GM12873 (cell line): ENCODE results near the gene RAB1B.

Experiments
- CTCF ChIP-seq: IDR thresholded peaks from 2 replicates; pipeline ENCODE4 v1.5.1; 2012; ENCODE audit warnings: low read depth, mild to moderate bottlenecking, moderate library complexity, low read length, control low read depth; ENCODE audit not compliant: insufficient read depth; ENCODE audit errors: missing control alignments

RAB1B gene

DNA sequence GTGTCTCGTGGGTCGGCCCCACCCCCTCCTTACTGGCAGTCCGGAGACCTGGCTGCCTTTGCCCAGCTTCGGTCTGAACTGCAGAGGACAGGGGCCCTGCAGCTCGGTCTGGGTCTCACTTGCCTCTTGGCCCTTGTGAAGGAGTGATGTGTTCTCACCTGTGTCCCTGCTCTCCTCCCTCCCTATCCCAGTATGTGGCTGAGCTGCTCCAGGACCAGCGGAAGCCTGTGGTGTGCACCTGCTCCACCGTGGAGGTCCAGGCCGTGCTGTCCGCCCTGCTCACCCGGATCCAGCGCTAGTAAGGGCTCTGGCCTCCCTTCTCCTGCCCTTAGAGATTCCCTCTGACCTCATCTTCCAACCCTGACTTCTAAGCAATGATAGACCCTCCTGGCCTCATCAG, 35.7 kb upstream of the RAB1B start:
- no peak for TF ChIP-seq CTCF

DNA sequence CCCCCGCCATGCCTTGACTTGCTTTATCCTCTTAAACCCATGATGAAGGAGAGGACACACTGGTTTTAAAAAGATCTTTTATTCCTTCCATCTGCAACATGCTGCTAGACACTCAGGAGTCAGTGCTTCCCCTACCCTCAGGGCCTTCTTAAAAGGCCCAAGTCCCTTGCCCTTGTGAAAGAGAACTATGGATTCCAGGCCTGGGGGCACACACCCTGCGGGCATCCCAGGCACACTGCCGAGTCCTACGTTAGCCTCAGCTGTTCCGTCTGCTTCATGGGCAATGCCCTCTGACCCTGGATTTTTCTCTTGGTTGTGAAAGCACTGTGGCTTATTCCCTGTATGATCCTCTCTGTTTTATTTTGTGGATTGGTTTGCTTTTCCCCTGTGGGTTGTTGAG, 35.1 kb upstream of the RAB1B start:
- TF ChIP-seq CTCF = no peak

DNA sequence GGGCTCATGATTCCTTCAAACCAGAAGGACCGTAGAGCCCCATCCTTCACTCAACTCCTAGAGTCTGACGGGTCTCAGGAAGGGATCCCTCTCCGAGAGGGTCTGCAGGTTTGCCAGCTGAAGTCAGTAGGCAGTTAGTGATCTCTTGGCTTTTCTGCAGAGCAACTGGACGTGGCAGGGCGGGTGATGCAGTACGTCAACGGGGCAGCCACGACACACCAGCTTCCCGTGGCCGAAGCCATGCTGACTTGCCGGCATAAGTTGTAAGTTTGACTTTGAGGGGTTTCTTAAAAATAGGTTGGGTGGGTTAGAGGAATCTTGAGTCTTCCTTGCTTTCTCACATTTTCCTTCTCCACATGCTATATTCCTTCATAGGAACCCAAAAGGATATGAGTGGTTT, 33.3 kb upstream of the RAB1B start:
- no peak for TF ChIP-seq CTCF

DNA sequence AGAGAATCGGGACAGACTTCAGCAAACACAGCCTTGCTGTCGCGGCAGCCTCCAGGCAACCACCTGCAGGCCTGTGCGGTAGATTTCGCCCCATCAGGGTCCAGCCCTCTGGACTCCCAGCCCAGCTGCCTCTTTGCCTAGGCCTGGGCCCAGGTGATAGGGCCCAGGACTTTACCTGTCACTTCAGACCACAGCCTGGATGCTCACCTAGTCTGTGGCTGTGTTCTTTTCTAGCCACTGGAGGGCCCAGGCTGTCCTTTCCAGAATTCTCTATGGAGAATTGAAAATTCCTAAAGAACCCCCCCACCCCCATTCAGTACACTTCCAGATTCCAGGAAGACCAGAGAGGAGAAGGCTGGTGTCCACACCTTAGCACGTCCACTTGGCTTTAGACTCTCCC, 30.6 kb upstream of the RAB1B start:
- TF ChIP-seq CTCF = no peak

DNA sequence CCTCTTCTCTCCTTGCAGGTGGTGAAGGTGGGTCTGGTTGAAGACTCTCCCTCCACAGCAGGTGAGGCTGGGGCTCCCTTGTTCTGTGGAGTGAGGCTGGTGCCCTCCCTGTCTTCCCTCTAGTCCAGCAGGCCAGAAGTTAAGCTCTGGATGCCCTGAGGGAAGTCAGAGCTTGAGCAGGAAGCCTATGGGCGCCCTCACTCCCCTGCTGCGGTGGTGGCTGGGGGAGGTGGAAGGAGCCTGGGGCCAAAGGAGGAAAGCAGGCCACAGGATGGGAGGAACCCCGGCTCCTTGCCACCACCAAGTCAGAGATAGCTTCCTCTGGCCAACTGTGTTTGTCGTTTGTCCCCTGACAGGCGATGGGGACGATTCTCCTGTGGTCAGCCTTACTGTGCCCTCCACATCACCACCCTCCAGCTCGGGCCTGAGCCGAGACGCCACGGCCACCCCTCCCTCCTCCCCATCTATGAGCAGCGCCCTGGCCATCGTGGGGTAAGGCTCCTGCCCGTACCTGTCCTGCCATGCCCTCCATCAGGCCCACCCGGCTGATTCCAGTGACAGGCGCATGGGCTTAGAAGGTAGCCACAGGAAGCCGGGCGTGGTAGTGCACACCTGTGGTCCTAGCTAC, 29.5 kb upstream of the RAB1B start:
- no peak for TF ChIP-seq CTCF

DNA sequence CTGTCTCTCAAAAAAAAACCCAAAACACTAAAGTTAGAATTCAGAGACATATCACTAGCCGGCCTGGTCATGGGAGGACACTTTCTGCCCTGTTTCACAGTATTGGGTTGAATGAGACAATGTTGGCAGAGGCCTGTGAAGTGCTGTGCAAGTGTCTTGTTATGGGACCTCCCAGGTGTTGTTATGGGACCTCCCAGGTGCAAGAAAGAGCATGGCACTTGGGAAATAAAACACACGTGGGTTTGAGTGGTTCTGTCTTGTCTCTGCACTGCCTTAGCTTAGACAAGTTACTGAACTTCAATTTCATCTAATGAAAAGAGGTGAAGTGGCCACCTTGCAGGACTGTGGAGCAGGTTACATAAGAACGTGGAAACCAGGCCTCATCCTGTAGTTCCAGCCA, 28.9 kb upstream of the RAB1B start:
- TF ChIP-seq CTCF = no peak

- no peak for TF ChIP-seq CTCF
These were observed 28.2 kb upstream of the RAB1B start for GRCh38 chr11:66239998-66240780.
